ENCODE results near the gene TTLL8. TPM values are rescaled to one million over a fixed set of nuclear protein-coding genes. Genes with fewer than 3 reads are reported as not detected.

The TTLL8 gene
- total and polyA plus RNA-seq, 5 experiments from 2014 or later, result not detected

- DNase-seq (peak in 1 of 10 donors; percentile 57), ATAC-seq (no peak)
- Mint-ChIP-seq H3K4me1 (peaks cover 4 to 13% (median 10%) of the 10 kb centered on the region in 4 donors), H3K27me3 (peaks cover 1 to 20% (median 7%) of the 10 kb centered on the region in 5 donors), H3K36me3 (peaks cover 0 to 2% (median 0%) of the 10 kb centered on the region in 3 donors), H3K9me3 (no peaks in the 10 kb centered on the region), H3K27ac (no peak overlapping the region), H3K4me3 (peak overlapping the region in 3 of 10 donors; percentile 22 to 69 (median 56))
- POLR2A ChIA-PET, result interaction anchor here (0.6 kb wide), 1 partner anchor 32 kb away, joined by 4 read pairs; no protein-coding TSS in a partner anchor
These were observed 49.7 kb downstream of the TTLL8 start for GRCh38 chr22:50008151-50009040.

DNA sequence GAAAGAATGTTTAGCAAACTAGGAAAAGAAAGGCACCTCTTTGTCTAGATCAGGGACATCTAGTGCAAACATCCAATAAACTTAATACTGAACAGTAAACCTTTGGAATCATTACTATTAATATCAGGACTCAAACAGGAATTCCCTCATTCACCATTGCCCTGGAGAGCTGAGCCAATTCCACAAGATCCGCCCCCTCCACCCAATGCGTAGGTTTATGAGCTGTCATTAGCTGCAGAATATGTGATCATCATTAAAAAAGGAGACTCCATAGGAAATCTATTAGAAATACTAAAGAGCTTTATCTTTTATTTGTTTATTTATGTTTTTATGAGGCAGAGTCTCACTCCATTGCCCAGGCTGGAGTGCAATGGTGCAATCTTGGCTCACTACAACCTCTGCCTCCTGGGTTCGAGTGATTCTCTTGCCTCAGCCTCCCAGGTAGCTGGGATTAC lies 51.0 kb downstream of the TTLL8 start:
- no peak overlapping the region for H3K4me3 Mint-ChIP-seq
- DNase-seq, result no peak
- H3K4me1 Mint-ChIP-seq, result peaks cover 4 to 11% (median 10%) of the 10 kb centered on the region in 4 donors
- H3K9me3 Mint-ChIP-seq, result no peaks in the 10 kb centered on the region
- peak overlapping the region in 1 of 10 donors; percentile 29 for H3K27ac Mint-ChIP-seq
- peaks cover 2 to 14% (median 6%) of the 10 kb centered on the region in 5 donors for H3K27me3 Mint-ChIP-seq
- POLR2A ChIA-PET, result no interaction called here
- ATAC-seq, result no peak
- H3K36me3 Mint-ChIP-seq, result peaks cover 0 to 2% (median 0%) of the 10 kb centered on the region in 3 donors

- Mint-ChIP-seq H3K4me1 (peaks cover 0 to 3% (median under 1%) of the 10 kb centered on the region in 4 donors), H3K27ac (peak overlapping the region in 2 of 10 donors; percentile 4 to 87), H3K9me3 (no peaks in the 10 kb centered on the region), H3K36me3 (no peaks in the 10 kb centered on the region), H3K4me3 (peak overlapping the region in 1 of 10 donors; percentile 44), H3K27me3 (peaks cover 0 to 9% (median 3%) of the 10 kb centered on the region in 5 donors)
- POLR2A ChIA-PET, result interaction anchor here (0.7 to 0.8 kb wide), 2 partner anchors 13 to 135 kb away, joined by 5 to 7 read pairs; no protein-coding TSS in a partner anchor
- DNase-seq (no peak), ATAC-seq (no peak)
These were observed 53.2 kb downstream of the TTLL8 start for GRCh38 chr22:50004918-50005317.

- Mint-ChIP-seq H3K4me3 (no peak overlapping the region), H3K36me3 (no peaks in the 10 kb centered on the region), H3K27me3 (peaks cover 0 to 9% (median 2%) of the 10 kb centered on the region in 5 donors), H3K4me1 (peaks cover 0 to 11% (median 4%) of the 10 kb centered on the region in 4 donors), H3K9me3 (peaks cover 0 to 4% (median 0%) of the 10 kb centered on the region in 9 donors), H3K27ac (no peak overlapping the region)
- DNase-seq (no peak), ATAC-seq (no peak)
- POLR2A ChIA-PET, result interaction anchor here (0.6 kb wide), 1 partner anchor 192 kb away, joined by 3 read pairs; no protein-coding TSS in a partner anchor
These were observed 55.3 kb downstream of the TTLL8 start for GRCh38 chr22:50002791-50003190.

GRCh38 chr22:50001388-50002231 lies 56.5 kb downstream of the TTLL8 start:
- Mint-ChIP-seq H3K27me3 (peaks cover 0 to 9% (median 2%) of the 10 kb centered on the region in 5 donors), H3K9me3 (peaks cover 0 to 4% (median 0%) of the 10 kb centered on the region in 9 donors), H3K4me1 (peaks cover 0 to 11% (median 4%) of the 10 kb centered on the region in 4 donors), H3K27ac (peak overlapping the region in 1 of 10 donors; percentile 24), H3K36me3 (no peaks in the 10 kb centered on the region), H3K4me3 (no peak overlapping the region)
- POLR2A ChIA-PET, result no interaction called here
- ATAC-seq (no peak), DNase-seq (peak in 1 of 10 donors; percentile 35)

DNA sequence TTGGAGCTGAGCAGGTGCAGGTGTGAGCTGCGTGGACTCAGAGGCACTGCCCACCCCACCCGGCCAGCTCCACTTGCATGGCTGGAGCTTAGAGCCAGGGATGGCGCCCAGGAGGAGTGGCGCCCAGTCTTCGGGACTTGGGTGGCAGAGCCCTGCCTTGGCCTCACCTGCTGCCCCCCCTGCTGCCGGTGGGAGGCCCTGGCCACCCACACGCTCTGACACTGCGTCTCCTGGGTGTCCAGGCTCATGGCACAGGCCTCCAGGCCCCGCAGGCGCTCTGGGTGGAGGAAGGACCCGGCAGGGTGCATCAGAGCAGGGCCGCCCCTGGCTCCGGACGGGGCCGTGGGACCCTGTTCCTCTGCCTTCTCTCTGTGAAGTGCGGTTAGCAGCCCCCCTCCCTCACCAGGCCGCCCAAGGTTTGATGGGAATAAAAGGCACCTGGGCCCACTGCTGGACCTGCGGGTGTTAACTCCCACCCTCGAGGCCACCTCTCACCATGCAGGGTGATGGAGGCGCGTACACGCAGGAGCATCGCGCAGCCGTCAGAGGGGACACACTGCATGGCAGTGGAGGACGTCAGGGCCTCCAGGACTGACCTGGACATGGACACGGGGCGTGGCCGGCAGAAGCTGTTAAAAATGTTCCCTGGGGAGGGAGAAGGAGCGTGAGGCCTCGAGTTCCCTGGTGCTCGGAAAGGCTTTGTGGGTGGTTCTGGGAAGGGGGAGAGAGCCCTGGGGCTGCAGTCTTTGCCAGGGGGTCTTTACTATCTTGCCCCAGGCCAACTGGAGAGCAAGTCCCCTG lies 57.3 kb downstream of the TTLL8 start:
- H3K4me3 Mint-ChIP-seq, result no peak overlapping the region
- DNase-seq (peak in 2 of 10 donors; percentile 6 to 45), ATAC-seq (no peak)
- H3K27ac Mint-ChIP-seq, result no peak overlapping the region
- no peaks in the 10 kb centered on the region for H3K36me3 Mint-ChIP-seq
- peaks cover 0 to 9% (median 2%) of the 10 kb centered on the region in 5 donors for H3K27me3 Mint-ChIP-seq
- POLR2A ChIA-PET, result no interaction called here
- H3K9me3 Mint-ChIP-seq, result peaks cover 0 to 4% (median 0%) of the 10 kb centered on the region in 9 donors
- peaks cover 0 to 11% (median 4%) of the 10 kb centered on the region in 4 donors for H3K4me1 Mint-ChIP-seq

DNA sequence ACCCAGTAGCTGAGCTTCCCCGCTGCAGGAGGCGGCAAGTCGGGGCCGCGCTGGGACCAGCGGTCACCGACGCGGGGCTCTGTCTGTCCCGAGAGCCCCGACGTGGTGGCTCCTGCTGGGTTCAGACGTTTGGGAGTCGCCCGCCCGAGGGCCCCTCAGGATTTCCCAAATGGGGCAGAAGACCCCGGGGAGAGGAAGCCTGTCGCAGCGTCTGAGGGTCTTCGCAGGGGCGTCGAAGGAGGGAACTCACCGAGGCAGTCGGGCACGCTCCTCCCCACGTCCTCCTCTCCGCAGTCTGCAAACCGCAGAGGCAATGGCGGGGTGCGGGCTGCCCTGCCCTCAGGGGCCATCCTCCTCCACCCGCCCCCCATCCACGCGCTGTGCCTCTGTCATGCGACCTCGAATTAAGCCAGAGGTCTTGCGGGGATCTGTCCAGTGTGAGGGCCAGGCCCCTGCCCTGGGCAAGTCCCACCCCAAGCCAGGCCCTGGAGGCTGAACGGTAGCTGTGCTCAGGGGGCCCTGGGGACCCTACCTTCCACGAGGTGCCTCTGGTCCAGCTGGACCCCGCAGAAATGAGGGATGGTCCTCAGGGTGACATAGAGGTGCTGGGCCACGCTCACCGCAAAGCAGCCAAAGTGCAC lies 58.0 kb downstream of the TTLL8 start:
- POLR2A ChIA-PET, result no interaction called here
- Mint-ChIP-seq H3K9me3 (peaks cover 0 to 4% (median 0%) of the 10 kb centered on the region in 9 donors), H3K27me3 (peaks cover 0 to 9% (median 2%) of the 10 kb centered on the region in 5 donors), H3K4me1 (peaks cover 0 to 11% (median 4%) of the 10 kb centered on the region in 4 donors), H3K4me3 (no peak overlapping the region), H3K27ac (no peak overlapping the region), H3K36me3 (no peaks in the 10 kb centered on the region)
- ATAC-seq (no peak), DNase-seq (peak in 1 of 10 donors; percentile 53)

GRCh38 chr22:49999063-49999945 lies 58.8 kb downstream of the TTLL8 start:
- H3K4me3 Mint-ChIP-seq, result peak overlapping the region in 4 of 10 donors; percentile 21 to 50 (median 30)

DNA sequence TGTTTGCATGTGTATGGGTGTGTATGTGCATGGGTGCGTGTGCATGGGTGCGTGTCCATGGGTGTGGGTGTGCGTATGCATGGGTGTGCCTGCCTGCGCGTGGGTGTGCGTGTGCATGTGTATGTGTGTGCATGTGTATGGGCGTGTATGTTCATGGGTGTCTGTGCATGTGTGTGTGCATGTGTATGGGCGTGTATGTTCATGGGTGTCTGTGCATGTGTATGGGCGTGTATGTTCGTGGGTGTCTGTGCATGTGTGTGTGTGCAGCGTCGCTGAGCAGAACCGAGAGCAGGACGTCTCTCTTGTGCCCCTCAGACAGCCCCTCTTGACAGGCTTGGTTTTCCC lies 59.4 kb downstream of the TTLL8 start:
- DNase-seq (no peak), ATAC-seq (no peak)
- peaks cover 0 to 11% (median 4%) of the 10 kb centered on the region in 4 donors for H3K4me1 Mint-ChIP-seq
- peaks cover 0 to 4% (median 0%) of the 10 kb centered on the region in 9 donors for H3K9me3 Mint-ChIP-seq
- POLR2A ChIA-PET, result no interaction called here
- peak overlapping the region in 8 of 10 donors; percentile 7 to 51 (median 24) for H3K4me3 Mint-ChIP-seq
- H3K27ac Mint-ChIP-seq, result peak overlapping the region in 4 of 10 donors; percentile 16 to 56 (median 34)
- H3K27me3 Mint-ChIP-seq, result peaks cover 0 to 9% (median 2%) of the 10 kb centered on the region in 5 donors
- no peaks in the 10 kb centered on the region for H3K36me3 Mint-ChIP-seq

More at GRCh38 chr22:49999063-49999945, 58.8 kb downstream of the TTLL8 start:
- H3K27me3 Mint-ChIP-seq, result peaks cover 0 to 9% (median 2%) of the 10 kb centered on the region in 5 donors
- ATAC-seq (peak; percentile 44 to 50), DNase-seq (peak in 3 of 10 donors; percentile 35 to 49 (median 46))
- peak overlapping the region in 3 of 10 donors; percentile 9 to 37 (median 32) for H3K27ac Mint-ChIP-seq
- POLR2A ChIA-PET, result no interaction called here
- peaks cover 0 to 4% (median 0%) of the 10 kb centered on the region in 9 donors for H3K9me3 Mint-ChIP-seq
- no peaks in the 10 kb centered on the region for H3K36me3 Mint-ChIP-seq
- H3K4me1 Mint-ChIP-seq, result peaks cover 0 to 11% (median 4%) of the 10 kb centered on the region in 4 donors

- H3K4me3 Mint-ChIP-seq, result peak overlapping the region in 8 of 10 donors; percentile 2 to 51 (median 14)
- POLR2A ChIA-PET, result no interaction called here
- DNase-seq, result peak in 2 of 10 donors; percentile 4 to 37
- peaks cover 0 to 4% (median 0%) of the 10 kb centered on the region in 9 donors for H3K9me3 Mint-ChIP-seq
- H3K27me3 Mint-ChIP-seq, result peaks cover 0 to 9% (median 2%) of the 10 kb centered on the region in 5 donors
- H3K27ac Mint-ChIP-seq, result peak overlapping the region in 4 of 10 donors; percentile 7 to 56 (median 26)
- H3K36me3 Mint-ChIP-seq, result no peaks in the 10 kb centered on the region
- no peak for ATAC-seq
- H3K4me1 Mint-ChIP-seq, result peaks cover 4 to 15% (median 7%) of the 10 kb centered on the region in 4 donors
These were observed 60.0 kb downstream of the TTLL8 start for GRCh38 chr22:49997932-49998717.
